22Rv1 (cell line): Measurements from ENCODE around the gene NOTCH2.

Source experiments
- ZFX ChIP-seq: fragments of 450-650 bp; IDR thresholded peaks from 2 replicates; pipeline ENCODE4 v1.6.1; 2017; ENCODE audit warnings: antibody characterized with exemption, borderline replicate concordance
- TF ChIP-seq, protein P1 (sequence below): fragments of 450-650 bp; IDR thresholded peaks from 2 replicates; pipeline ENCODE4 v1.5.1; 2017; ENCODE audit warnings: mild to moderate bottlenecking

DNA sequence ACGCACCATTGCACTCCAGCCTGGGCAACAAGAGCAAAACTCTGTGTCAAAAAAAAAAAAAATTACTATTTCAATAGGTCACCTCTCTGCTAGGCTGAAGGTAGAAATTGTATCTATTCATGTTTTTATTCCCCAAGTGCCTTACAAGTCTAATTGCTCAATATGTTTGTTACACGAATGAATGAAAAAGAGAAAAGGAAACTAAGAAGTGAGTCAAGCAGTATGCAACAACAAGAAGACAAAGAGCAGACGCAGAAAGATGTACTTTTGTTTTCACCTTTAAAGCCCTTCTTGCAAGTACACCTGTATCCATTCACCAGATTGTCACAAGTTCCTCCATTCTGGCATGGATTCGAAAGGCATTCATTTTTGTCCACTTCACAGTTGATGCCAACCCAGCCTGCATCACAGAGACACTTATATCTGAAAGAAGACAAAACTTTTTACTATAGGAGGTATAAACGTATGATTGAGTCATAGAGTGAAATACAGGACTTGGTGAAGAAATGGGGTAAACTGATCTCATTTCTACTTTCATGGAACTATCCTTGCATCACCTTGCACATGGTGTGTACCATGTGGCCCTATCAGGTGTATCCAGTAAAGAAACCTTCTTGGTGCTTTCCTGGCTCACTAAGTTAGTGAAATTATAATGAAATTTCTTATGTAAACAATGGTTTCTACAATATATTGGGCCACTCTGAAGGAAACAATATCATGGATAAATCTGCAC lies 116.0 kb downstream of the NOTCH2 start:
- TF ChIP-seq, protein P1, sequence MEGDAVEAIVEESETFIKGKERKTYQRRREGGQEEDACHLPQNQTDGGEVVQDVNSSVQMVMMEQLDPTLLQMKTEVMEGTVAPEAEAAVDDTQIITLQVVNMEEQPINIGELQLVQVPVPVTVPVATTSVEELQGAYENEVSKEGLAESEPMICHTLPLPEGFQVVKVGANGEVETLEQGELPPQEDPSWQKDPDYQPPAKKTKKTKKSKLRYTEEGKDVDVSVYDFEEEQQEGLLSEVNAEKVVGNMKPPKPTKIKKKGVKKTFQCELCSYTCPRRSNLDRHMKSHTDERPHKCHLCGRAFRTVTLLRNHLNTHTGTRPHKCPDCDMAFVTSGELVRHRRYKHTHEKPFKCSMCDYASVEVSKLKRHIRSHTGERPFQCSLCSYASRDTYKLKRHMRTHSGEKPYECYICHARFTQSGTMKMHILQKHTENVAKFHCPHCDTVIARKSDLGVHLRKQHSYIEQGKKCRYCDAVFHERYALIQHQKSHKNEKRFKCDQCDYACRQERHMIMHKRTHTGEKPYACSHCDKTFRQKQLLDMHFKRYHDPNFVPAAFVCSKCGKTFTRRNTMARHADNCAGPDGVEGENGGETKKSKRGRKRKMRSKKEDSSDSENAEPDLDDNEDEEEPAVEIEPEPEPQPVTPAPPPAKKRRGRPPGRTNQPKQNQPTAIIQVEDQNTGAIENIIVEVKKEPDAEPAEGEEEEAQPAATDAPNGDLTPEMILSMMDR = no peak
- TF ChIP-seq ZFX = no peak
